Panc1 (cell line): ENCODE data around the gene FKTN.

Experiments
- CTCF ChIP-seq: fragments of 450-650 bp; IDR thresholded peaks from 2 replicates; pipeline ENCODE4 v1.5.1; 2017; ENCODE audit warnings: mild to moderate bottlenecking
- TF ChIP-seq, protein P1 (sequence below), 2 experiments: IDR thresholded peaks; 2 replicates each; pipeline ENCODE4 v1.6.1; 2011 to 2012; ENCODE audit warnings: low read depth in 2 of 2, control low read depth in 1 of 2, low read length in 1 of 2, mild to moderate bottlenecking in 1 of 2, moderate library complexity in 1 of 2; ENCODE audit not compliant: insufficient read depth in 1 of 2

DNA sequence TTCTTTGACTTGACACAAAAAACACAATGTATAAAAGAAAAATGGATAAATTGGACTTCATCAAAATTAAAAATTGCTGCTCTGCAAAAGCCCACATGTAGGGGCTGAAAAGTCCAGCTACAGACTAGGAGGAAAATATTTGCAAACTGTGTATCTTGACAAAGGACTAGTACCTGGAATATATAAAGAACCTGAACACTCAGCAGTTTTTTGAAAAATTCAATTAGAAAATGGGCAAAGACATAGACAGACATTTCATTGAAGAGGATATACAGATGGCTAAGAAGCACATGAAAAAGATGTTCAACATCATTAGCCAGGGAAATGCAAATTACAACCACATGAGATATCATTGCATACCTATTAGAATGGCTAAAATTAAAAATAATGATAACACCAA, 85.9 kb downstream of the FKTN start:
- TF ChIP-seq, protein P1, sequence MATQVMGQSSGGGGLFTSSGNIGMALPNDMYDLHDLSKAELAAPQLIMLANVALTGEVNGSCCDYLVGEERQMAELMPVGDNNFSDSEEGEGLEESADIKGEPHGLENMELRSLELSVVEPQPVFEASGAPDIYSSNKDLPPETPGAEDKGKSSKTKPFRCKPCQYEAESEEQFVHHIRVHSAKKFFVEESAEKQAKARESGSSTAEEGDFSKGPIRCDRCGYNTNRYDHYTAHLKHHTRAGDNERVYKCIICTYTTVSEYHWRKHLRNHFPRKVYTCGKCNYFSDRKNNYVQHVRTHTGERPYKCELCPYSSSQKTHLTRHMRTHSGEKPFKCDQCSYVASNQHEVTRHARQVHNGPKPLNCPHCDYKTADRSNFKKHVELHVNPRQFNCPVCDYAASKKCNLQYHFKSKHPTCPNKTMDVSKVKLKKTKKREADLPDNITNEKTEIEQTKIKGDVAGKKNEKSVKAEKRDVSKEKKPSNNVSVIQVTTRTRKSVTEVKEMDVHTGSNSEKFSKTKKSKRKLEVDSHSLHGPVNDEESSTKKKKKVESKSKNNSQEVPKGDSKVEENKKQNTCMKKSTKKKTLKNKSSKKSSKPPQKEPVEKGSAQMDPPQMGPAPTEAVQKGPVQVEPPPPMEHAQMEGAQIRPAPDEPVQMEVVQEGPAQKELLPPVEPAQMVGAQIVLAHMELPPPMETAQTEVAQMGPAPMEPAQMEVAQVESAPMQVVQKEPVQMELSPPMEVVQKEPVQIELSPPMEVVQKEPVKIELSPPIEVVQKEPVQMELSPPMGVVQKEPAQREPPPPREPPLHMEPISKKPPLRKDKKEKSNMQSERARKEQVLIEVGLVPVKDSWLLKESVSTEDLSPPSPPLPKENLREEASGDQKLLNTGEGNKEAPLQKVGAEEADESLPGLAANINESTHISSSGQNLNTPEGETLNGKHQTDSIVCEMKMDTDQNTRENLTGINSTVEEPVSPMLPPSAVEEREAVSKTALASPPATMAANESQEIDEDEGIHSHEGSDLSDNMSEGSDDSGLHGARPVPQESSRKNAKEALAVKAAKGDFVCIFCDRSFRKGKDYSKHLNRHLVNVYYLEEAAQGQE (IDR thresholded peaks at IDR 0.05; ENCODE audit: insufficient read depth in 1 of 2, low read depth in 2 of 2, low read length in 1 of 2): no peak
- TF ChIP-seq CTCF: no peak
